Neural cell (in vitro differentiated cells): ENCODE results near the gene NIFK. TPM values are rescaled to one million over a fixed set of nuclear protein-coding genes. Genes with fewer than 3 reads are reported as not detected.

Source experiments
- H2AFZ ChIP-seq: fragments of 200-600, 300-800 bp; sonication (generic), shearing (Covaris generic); 2 replicates; pipeline ENCODE4 v1.6.0; 2014; ENCODE audit warnings: low read depth, mild to moderate bottlenecking, antibody characterized with exemption, low read length, moderate library complexity
- H3F3A ChIP-seq: fragments of 200-600 bp; shearing (Covaris generic); 2 replicates; pipeline ENCODE4 v1.6.1; 2016; ENCODE audit warnings: mild to moderate bottlenecking, moderate library complexity, mixed read lengths, antibody characterized with exemption, low read length; ENCODE audit not compliant: insufficient read depth, poor library complexity, severe bottlenecking
- H3K27ac ChIP-seq: fragments of 200-600, 300-800 bp; sonication (generic), shearing (Covaris generic); 2 replicates; pipeline ENCODE4 v1.5.1; 2014; ENCODE audit warnings: mild to moderate bottlenecking, low read length, moderate library complexity
- H3K27me3 ChIP-seq: fragments of 300-800, 200-600 bp; sonication (generic), shearing (Covaris generic); 2 replicates; pipeline ENCODE4 v1.6.0; 2014; ENCODE audit warnings: mild to moderate bottlenecking, low read depth, low read length, moderate library complexity; ENCODE audit not compliant: insufficient read depth
- H3K36me3 ChIP-seq: fragments of 300-800, 200-600 bp; sonication (generic), shearing (Covaris generic); 2 replicates; pipeline ENCODE4 v1.5.1; 2014; ENCODE audit warnings: mild to moderate bottlenecking, antibody characterized with exemption, low read length, moderate library complexity; ENCODE audit not compliant: insufficient read depth
- H3K4me2 ChIP-seq: fragments of 300-800, 200-600 bp; sonication (generic), shearing (Covaris generic); 2 replicates; pipeline ENCODE4 v1.6.0; 2014; ENCODE audit warnings: mild to moderate bottlenecking, low read length
- H3K4me3 ChIP-seq: fragments of 300-800, 200-600 bp; sonication (generic), shearing (Covaris generic); 2 replicates; pipeline ENCODE4 v1.5.1; 2014; ENCODE audit warnings: mild to moderate bottlenecking, low read length, moderate library complexity
- H3K79me2 ChIP-seq: fragments of 200-600 bp; shearing (Covaris generic); replicated peaks from 2 replicates; pipeline ENCODE4 v1.6.0; 2014; ENCODE audit warnings: mild to moderate bottlenecking, low read length, moderate library complexity; ENCODE audit not compliant: insufficient read depth
- H3K9ac ChIP-seq: fragments of 300-800, 200-600 bp; sonication (generic), shearing (Covaris generic); 2 replicates; pipeline ENCODE4 v1.6.1; 2016; ENCODE audit warnings: mild to moderate bottlenecking, low read length, mixed read lengths
- H3K9me2 ChIP-seq: fragments of 200-600 bp; shearing (Covaris generic); 2 replicates; pipeline ENCODE4 v1.6.1; 2016; ENCODE audit warnings: mild to moderate bottlenecking, low read length, mixed read lengths; ENCODE audit not compliant: insufficient read depth
- H3K9me3 ChIP-seq: fragments of 200-600, 300-800 bp; sonication (generic), shearing (Covaris generic); 2 replicates; pipeline ENCODE4 v1.6.1; 2016; ENCODE audit warnings: mild to moderate bottlenecking, mixed run types, low read length, moderate library complexity, mixed read lengths
- H4K20me1 ChIP-seq: fragments of 200-600 bp; shearing (Covaris generic); 2 replicates; pipeline ENCODE4 v1.6.1; 2016; ENCODE audit warnings: mild to moderate bottlenecking, mixed run types; ENCODE audit not compliant: insufficient read depth
- CTCF ChIP-seq: fragments of 450-650 bp; IDR thresholded peaks from 2 replicates; pipeline ENCODE4 v1.5.1; 2014; ENCODE audit warnings: antibody characterized with exemption, mild to moderate bottlenecking, moderate library complexity; ENCODE audit not compliant: poor library complexity, severe bottlenecking
- EP300 ChIP-seq: fragments of 450-650 bp; conservative IDR thresholded peaks from 2 replicates; pipeline ENCODE4 v1.6.1; 2014; ENCODE audit warnings: antibody characterized with exemption, mild to moderate bottlenecking, moderate library complexity; ENCODE audit not compliant: poor library complexity, severe bottlenecking
- EZH2 ChIP-seq: fragments of 200-600, 300-800 bp; shearing (Covaris generic), sonication (generic); IDR thresholded peaks from 2 replicates; pipeline ENCODE4 v1.6.1; 2014; ENCODE audit warnings: antibody characterized with exemption, low read length, borderline replicate concordance, mild to moderate bottlenecking; ENCODE audit not compliant: insufficient read depth, poor library complexity, severe bottlenecking
- MXI1 ChIP-seq: fragments of 450-650 bp; conservative IDR thresholded peaks from 2 replicates; pipeline ENCODE4 v1.6.1; 2014; ENCODE audit warnings: antibody characterized with exemption, mild to moderate bottlenecking; ENCODE audit not compliant: poor library complexity, severe bottlenecking
- POLR2AphosphoS5 ChIP-seq: IDR thresholded peaks from 2 replicates; pipeline ENCODE4 v1.6.1; 2012
- RAD21 ChIP-seq: fragments of 450-650 bp; conservative IDR thresholded peaks from 2 replicates; pipeline ENCODE4 v1.6.1; 2014; ENCODE audit warnings: antibody characterized with exemption, mild to moderate bottlenecking, moderate library complexity
- REST ChIP-seq: IDR thresholded peaks from 2 replicates; pipeline ENCODE4 v1.6.1; 2012; ENCODE audit warnings: borderline replicate concordance
- SMC3 ChIP-seq: fragments of 450-650 bp; conservative IDR thresholded peaks from 2 replicates; pipeline ENCODE4 v1.6.1; 2014; ENCODE audit warnings: antibody characterized with exemption, mild to moderate bottlenecking, moderate library complexity; ENCODE audit not compliant: poor library complexity
- TAF1 ChIP-seq: IDR thresholded peaks from 2 replicates; pipeline ENCODE4 v1.6.1; 2012; ENCODE audit warnings: low read depth
- polyA plus RNA-seq: library from polyadenylated mRNA; depleted of rRNA; stranded (reverse); fragments of >200 nt; gene quantifications from 2 replicates; pipeline ENCODE4 v1.2.3, GENCODE V29; 2014

Gene NIFK
- polyA plus RNA-seq, 1 donor from 2014 or later: 60.9 TPM

- Histone ChIP-seq H3K27ac (no peak overlapping the region), H3K79me2 (no peaks in the 10 kb centered on the region), H3K9me2 (no peaks in the 10 kb centered on the region), H3K9ac (no peak overlapping the region), H3K27me3 (no peaks in the 10 kb centered on the region), H3K36me3 (no peaks in the 10 kb centered on the region), H3F3A (no peaks in the 10 kb centered on the region), H3K4me3 (no peak overlapping the region), H3K9me3 (no peaks in the 10 kb centered on the region), H4K20me1 (no peaks in the 10 kb centered on the region), H2AFZ (no peak overlapping the region), H3K4me2 (no peak overlapping the region)
- TF ChIP-seq EZH2 (no peak), SMC3 (no peak), TAF1 (no peak), REST (no peak), EP300 (no peak), MXI1 (no peak), RAD21 (no peak), POLR2AphosphoS5 (no peak), CTCF (no peak)
These were observed 29.2 kb downstream of the NIFK start for GRCh38 chr2:121707344-121707919.

- Histone ChIP-seq H3K4me2 (no peak overlapping the region), H3K9me3 (no peaks in the 10 kb centered on the region), H3K4me3 (no peak overlapping the region), H4K20me1 (no peaks in the 10 kb centered on the region), H3K9ac (no peak overlapping the region), H3F3A (no peaks in the 10 kb centered on the region), H3K9me2 (no peaks in the 10 kb centered on the region), H3K27ac (no peak overlapping the region), H3K36me3 (no peaks in the 10 kb centered on the region), H3K79me2 (no peaks in the 10 kb centered on the region), H3K27me3 (no peaks in the 10 kb centered on the region), H2AFZ (no peak overlapping the region)
- TF ChIP-seq REST (no peak), POLR2AphosphoS5 (no peak), EZH2 (no peak), SMC3 (no peak), CTCF (no peak), RAD21 (no peak), EP300 (no peak), MXI1 (no peak), TAF1 (no peak)
These were observed 30.7 kb downstream of the NIFK start for GRCh38 chr2:121705958-121706357.
